ENCODE data around the gene GRK6. TPM values are rescaled to one million over a fixed set of nuclear protein-coding genes. Genes with fewer than 3 reads are reported as not detected.

The GRK6 gene
- total RNA-seq, result 34.9 and 46.4 TPM in 2 replicates

GRCh38 chr5:177426566-177427210 is at the start of gene GRK6:
TSS of gene GRK6 (plus strand) at chr5:177426676. CDS start at chr5:177426846, 170 bp downstream.
- H3K27me3 ChIP-seq (ENCODE audit: control insufficient read depth, insufficient read depth, low read length), result no peaks in the 10 kb centered on the region
- TF ChIP-seq, protein P1, sequence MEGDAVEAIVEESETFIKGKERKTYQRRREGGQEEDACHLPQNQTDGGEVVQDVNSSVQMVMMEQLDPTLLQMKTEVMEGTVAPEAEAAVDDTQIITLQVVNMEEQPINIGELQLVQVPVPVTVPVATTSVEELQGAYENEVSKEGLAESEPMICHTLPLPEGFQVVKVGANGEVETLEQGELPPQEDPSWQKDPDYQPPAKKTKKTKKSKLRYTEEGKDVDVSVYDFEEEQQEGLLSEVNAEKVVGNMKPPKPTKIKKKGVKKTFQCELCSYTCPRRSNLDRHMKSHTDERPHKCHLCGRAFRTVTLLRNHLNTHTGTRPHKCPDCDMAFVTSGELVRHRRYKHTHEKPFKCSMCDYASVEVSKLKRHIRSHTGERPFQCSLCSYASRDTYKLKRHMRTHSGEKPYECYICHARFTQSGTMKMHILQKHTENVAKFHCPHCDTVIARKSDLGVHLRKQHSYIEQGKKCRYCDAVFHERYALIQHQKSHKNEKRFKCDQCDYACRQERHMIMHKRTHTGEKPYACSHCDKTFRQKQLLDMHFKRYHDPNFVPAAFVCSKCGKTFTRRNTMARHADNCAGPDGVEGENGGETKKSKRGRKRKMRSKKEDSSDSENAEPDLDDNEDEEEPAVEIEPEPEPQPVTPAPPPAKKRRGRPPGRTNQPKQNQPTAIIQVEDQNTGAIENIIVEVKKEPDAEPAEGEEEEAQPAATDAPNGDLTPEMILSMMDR (IDR thresholded peaks at IDR 0.05; ENCODE audit: insufficient read depth, low read length, poor library complexity, severe bottlenecking), result no peak
- no peak for DNase-seq (ENCODE audit: low read depth)
- H3K36me3 ChIP-seq (ENCODE audit: control insufficient read depth, insufficient read depth, low read length), result peaks cover 2% of the 10 kb centered on the region
- peak within 1 kb of the TSS; percentile 73 for H3K4me3 ChIP-seq (ENCODE audit: low read depth, low read length)

- Histone ChIP-seq H3K4me3 (ENCODE audit: low read depth, low read length) (no peak overlapping the region), H3K27me3 (ENCODE audit: control insufficient read depth, insufficient read depth, low read length) (peaks cover 7% of the 10 kb centered on the region), H3K36me3 (ENCODE audit: control insufficient read depth, insufficient read depth, low read length) (no peaks in the 10 kb centered on the region)
- TF ChIP-seq, protein P1 (IDR thresholded peaks at IDR 0.05; ENCODE audit: insufficient read depth, low read length, poor library complexity, severe bottlenecking), result no peak
- no peak for DNase-seq (ENCODE audit: low read depth)
These were observed 48.4 kb upstream of the GRK6 start for GRCh38 chr5:177377851-177378776.

- TF ChIP-seq, protein P1 (IDR thresholded peaks at IDR 0.05; ENCODE audit: insufficient read depth, low read length, poor library complexity, severe bottlenecking), result no peak
- DNase-seq (ENCODE audit: low read depth), result peak; percentile 59
These were observed 47.3 kb upstream of the GRK6 start for GRCh38 chr5:177378884-177379883.

DNA sequence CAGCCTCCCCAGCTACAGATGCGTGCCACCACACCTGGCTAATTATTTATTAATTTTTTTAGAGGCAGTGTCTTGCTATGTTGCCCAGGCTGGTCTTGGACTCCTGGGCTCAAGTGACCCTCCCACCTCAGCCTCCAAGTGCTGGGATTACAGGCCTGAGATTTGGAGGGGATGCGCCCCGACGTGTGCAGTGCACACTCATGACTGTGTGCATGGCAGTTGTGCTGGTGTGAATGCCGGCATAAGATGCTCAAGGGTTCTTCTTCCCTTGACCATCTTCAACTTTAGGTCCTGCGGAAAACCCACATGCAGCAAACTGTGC is 45.7 kb upstream of the GRK6 start:
- DNase-seq (ENCODE audit: low read depth), result no peak
- TF ChIP-seq, protein P1 (IDR thresholded peaks at IDR 0.05; ENCODE audit: insufficient read depth, low read length, poor library complexity, severe bottlenecking), result no peak
- H3K4me3 ChIP-seq (ENCODE audit: low read depth, low read length), result no peak overlapping the region
- no peaks in the 10 kb centered on the region for H3K36me3 ChIP-seq (ENCODE audit: control insufficient read depth, insufficient read depth, low read length)
- H3K27me3 ChIP-seq (ENCODE audit: control insufficient read depth, insufficient read depth, low read length), result peaks cover 20% of the 10 kb centered on the region

More at GRCh38 chr5:177378884-177379883, 47.3 kb upstream of the GRK6 start:
- Histone ChIP-seq H3K27me3 (ENCODE audit: control insufficient read depth, insufficient read depth, low read length) (peaks cover 10% of the 10 kb centered on the region), H3K4me3 (ENCODE audit: low read depth, low read length) (no peak overlapping the region), H3K36me3 (ENCODE audit: control insufficient read depth, insufficient read depth, low read length) (no peaks in the 10 kb centered on the region)

DNA sequence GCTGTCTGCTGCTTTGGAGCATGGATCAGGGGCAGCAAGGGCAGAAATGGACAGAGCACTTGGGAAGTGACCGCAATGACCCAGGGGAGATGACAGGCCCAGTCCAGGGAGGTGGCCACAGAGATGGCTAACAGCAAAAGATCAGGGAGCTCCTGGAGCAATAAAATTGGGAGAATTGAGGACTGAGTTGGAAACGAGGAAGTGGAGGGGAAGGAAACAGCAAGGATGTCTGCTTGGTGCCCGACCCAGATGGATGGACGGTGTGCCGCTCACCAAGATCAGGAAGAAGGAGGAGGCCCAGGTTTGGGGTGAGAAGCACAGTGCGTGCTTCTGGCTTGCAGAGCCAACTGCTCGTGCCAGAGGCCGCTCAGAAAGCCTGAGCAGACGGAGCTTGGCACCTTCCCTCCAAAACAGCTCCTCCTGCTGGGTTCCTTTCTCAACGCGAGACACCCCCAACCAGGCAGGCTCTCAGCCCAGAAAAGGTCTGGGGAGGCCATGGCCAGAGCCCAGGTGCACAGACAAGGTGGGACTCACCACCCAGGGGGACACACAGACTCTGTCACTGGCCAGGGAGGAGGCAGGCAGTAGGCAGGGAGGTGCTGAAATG is 44.0 kb upstream of the GRK6 start:
- TF ChIP-seq, protein P1 (IDR thresholded peaks at IDR 0.05; ENCODE audit: insufficient read depth, low read length, poor library complexity, severe bottlenecking), result peak; percentile 8
- no peaks in the 10 kb centered on the region for H3K36me3 ChIP-seq (ENCODE audit: control insufficient read depth, insufficient read depth, low read length)
- peaks cover 22% of the 10 kb centered on the region for H3K27me3 ChIP-seq (ENCODE audit: control insufficient read depth, insufficient read depth, low read length)
- no peak for DNase-seq (ENCODE audit: low read depth)
- H3K4me3 ChIP-seq (ENCODE audit: low read depth, low read length), result no peak overlapping the region

All from kidney epithelial cell (primary cell).